Spinal cord (tissue), 10 donors: Measurements from ENCODE around the gene LAMB1. TPM values are rescaled to one million over a fixed set of nuclear protein-coding genes. Genes with fewer than 3 reads are reported as not detected.
"Not testable (repeated sequence)": the region's sequence is repeated elsewhere in the genome, so short reads cannot be mapped to it uniquely, and the experiment has no call there.

ENCODE experiments used
- DNase-seq, 6 donors: peaks; one replicate each; pipeline versions ENCODE4 v3.0.0 to v3.0.0-alpha.2; 2013 to 2015; ENCODE audit warnings: low spot score in 6 of 6, low read depth in 4 of 6
- H3K27ac ChIP-seq: one replicate; pipeline ENCODE4 v1.5.1; 2013; ENCODE audit warnings: low read depth, low read length, control low read depth
- H3K27me3 ChIP-seq: one replicate; pipeline ENCODE4 v1.6.1; 2013; ENCODE audit warnings: low read length; ENCODE audit not compliant: control insufficient read depth, insufficient read depth
- H3K36me3 ChIP-seq: one replicate; pipeline ENCODE4 v1.6.1; 2013; ENCODE audit warnings: low read length; ENCODE audit not compliant: control insufficient read depth, insufficient read depth
- H3K4me1 ChIP-seq: one replicate; pipeline ENCODE4 v1.6.1; 2013; ENCODE audit warnings: low read length; ENCODE audit not compliant: control insufficient read depth, insufficient read depth
- H3K4me3 ChIP-seq: one replicate; pipeline ENCODE4 v1.5.1; 2013; ENCODE audit warnings: low read depth, low read length, control low read depth
- H3K9me3 ChIP-seq: one replicate; pipeline ENCODE4 v1.6.1; 2013; ENCODE audit warnings: low read length; ENCODE audit not compliant: control insufficient read depth, insufficient read depth
- WGBS: methylation state at CpG from one replicate; pipeline ENCODE4 v1.1.5; 2013; ENCODE audit warnings: missing lambda C conversion rate; ENCODE audit not compliant: insufficient coverage; 5-methylcytosine and 5-hydroxymethylcytosine counted together
- polyA plus RNA-seq, 2 donors: library from polyadenylated mRNA; unstranded; fragments of 120-200 nt; gene quantifications; one replicate each; pipeline ENCODE4 v1.2.1, GENCODE V29; 2013; ENCODE audit not compliant: insufficient read length in 2 of 2
- total RNA-seq, 2 donors: library from RNA; depleted of rRNA in 1 of 2; stranded (reverse); fragments of 120-200 nt in 1 of 2; fragments of >200 nt in 1 of 2; gene quantifications; one replicate each; pipeline versions ENCODE4 v1.2.3 to v1.2.4, GENCODE V29; 2013 to 2014
- donor health status: healthy.

LAMB1 gene
- total and polyA plus RNA-seq, 4 donors: 84.4 to 312 (median 179) TPM

DNA sequence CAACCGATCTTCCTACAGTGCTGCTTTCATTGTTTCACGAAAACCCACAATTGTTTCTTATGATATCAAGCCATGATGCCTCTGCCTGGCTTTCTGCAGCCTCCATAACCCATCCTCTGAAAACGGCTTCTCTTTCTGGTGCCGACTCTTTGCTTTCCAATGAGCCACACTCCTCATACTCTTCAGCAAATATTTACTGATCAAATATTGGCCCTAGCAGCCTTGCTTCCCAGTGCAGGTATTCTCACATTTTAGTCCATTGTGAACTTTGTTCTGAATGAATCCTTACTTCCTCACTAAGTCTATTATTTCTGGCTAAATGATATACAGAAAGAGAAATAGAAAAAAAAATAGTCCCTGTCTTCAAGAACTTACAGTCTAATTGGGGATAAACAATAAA, 35.5 kb downstream of the LAMB1 start:
- Histone ChIP-seq H3K4me3 (no peak overlapping the region), H3K36me3 (peaks cover 3% of the 10 kb centered on the region), H3K4me1 (peaks cover 5% of the 10 kb centered on the region), H3K27ac (no peak overlapping the region), H3K27me3 (no peaks in the 10 kb centered on the region), H3K9me3 (no peaks in the 10 kb centered on the region)
- no peak for DNase-seq
- 96% methylated on average over 4 of the region's 4 CpGs for WGBS

DNA sequence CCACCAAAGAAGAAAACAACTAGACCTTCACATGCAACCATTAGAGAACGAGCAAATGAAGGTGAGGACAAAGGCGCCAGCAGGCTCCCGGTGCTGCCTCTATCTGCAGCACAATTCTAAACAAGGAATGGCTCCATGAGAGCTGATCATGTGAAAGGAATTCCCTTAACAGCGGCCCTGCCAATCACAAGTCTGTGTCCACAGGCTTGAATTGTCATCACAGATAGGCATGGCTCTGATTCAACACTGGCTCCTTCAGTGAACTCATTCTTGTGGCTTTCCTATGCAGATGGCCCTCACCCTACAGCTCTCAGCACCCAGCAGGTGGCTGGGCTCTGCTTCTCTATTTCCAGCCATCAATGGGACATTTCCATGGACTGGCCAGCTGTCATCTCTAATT, 36.2 kb downstream of the LAMB1 start:
- Histone ChIP-seq H3K36me3 (peaks cover 3% of the 10 kb centered on the region), H3K9me3 (no peaks in the 10 kb centered on the region), H3K27me3 (no peaks in the 10 kb centered on the region), H3K27ac (no peak overlapping the region), H3K4me3 (no peak overlapping the region), H3K4me1 (peaks cover 5% of the 10 kb centered on the region)
- DNase-seq: peak in 1 of 6 donors; percentile 32
- 52% methylated on average over 4 of the region's 4 CpGs for WGBS

DNA sequence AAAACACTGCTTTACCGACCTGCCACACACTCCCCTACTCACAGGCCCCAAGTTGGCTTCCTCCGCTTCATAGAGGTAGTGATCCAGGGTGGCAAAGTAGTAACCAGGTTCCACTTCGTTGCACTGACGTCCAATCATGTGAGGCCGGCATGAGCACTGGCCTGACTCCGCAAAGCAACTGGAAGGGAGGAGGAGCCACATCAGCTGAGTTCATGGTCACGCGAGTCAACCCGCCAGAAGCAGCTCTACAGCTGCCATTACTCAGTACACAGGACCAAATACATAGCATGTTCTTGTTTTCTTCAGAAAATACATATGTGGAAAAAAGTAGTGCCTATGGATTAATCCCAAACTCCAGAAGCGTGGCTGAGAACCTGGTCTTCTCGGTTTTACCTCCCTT, 38.5 kb downstream of the LAMB1 start:
- DNase-seq: no peak
- no peaks in the 10 kb centered on the region for H3K9me3 ChIP-seq
- H3K27me3 ChIP-seq: no peaks in the 10 kb centered on the region
- peaks cover 8% of the 10 kb centered on the region for H3K4me1 ChIP-seq
- 95% methylated on average over 7 of the region's 11 CpGs for WGBS
- no peak overlapping the region for H3K27ac ChIP-seq
- no peak overlapping the region for H3K4me3 ChIP-seq
- peaks cover 5% of the 10 kb centered on the region for H3K36me3 ChIP-seq

DNA sequence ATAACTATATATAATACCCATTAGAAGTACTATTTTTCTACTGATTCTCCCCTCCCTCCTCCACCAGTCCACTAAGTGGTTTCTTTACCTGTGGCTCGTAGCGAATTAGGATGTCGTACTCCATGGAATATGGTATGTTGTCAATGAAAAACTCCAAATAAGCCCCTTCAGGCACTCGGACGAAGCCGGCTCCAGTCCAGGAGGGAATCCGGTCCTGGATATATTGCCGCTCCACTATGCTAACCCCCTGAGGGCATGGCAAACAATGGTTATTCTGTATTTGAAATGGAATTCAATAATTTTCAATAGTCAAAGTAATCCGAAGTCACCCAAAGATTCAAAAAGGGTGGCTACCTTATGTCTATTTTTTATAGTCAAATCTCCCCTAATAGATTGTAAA, 40.1 kb downstream of the LAMB1 start:
- Histone ChIP-seq H3K4me1 (peaks cover 13% of the 10 kb centered on the region), H3K36me3 (peaks cover 10% of the 10 kb centered on the region), H3K27me3 (no peaks in the 10 kb centered on the region), H3K9me3 (no peaks in the 10 kb centered on the region), H3K27ac (no peak overlapping the region), H3K4me3 (no peak overlapping the region)
- no CpG with 5 or more reads among the region's 9 CpGs for whole genome bisulfite sequencing
- no peak for DNase-seq

DNA sequence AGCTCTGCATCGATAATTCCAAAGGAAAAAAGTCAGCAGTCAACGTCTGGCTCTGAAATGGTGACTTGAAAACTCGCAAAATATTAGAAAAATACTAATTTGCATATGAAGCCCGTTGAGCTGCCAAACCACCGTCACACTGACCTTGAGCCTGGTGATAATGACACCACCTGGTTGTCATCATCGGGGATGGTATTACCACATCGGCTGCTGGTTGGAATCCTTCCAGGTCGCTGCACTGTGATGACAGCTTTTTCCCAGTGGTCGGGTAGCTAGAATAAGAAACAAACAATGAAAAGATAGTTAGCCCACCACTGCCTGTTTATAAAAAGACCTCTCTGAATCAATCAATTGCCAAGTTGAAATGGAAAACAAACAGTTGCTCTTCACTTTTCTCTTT, 41.6 kb downstream of the LAMB1 start:
- DNase-seq: no peak
- peaks cover 8% of the 10 kb centered on the region for H3K4me1 ChIP-seq
- H3K27me3 ChIP-seq: no peaks in the 10 kb centered on the region
- H3K4me3 ChIP-seq: no peak overlapping the region
- peaks cover 10% of the 10 kb centered on the region for H3K36me3 ChIP-seq
- WGBS: 65% methylated on average over 7 of the region's 9 CpGs
- H3K9me3 ChIP-seq: no peaks in the 10 kb centered on the region
- no peak overlapping the region for H3K27ac ChIP-seq

DNA sequence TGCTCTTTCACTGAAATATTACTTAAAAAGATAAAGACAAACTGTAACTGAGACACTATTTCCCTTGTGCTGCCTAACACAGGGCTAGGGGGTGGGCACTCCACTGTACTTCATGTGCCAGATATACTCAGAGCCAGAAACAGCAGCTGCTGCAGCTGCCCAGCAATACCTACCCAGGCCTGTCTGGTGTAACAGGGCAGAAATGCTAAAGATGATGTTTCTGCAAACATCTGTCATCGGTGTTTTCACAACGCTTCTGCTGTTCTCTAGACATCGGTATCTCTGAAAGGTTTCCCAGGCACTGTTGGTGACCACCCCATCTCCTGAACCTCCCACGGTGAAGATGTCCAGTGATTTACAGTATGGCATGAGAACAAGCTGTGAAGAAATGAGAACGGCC, 42.7 kb downstream of the LAMB1 start:
- Histone ChIP-seq H3K9me3 (no peaks in the 10 kb centered on the region), H3K36me3 (peaks cover 10% of the 10 kb centered on the region), H3K4me1 (peaks cover 8% of the 10 kb centered on the region), H3K27ac (no peak overlapping the region), H3K4me3 (no peak overlapping the region), H3K27me3 (no peaks in the 10 kb centered on the region)
- WGBS: no CpG with 5 or more reads among the region's 5 CpGs
- DNase-seq: peak in 2 of 6 donors; percentile 41 to 59

DNA sequence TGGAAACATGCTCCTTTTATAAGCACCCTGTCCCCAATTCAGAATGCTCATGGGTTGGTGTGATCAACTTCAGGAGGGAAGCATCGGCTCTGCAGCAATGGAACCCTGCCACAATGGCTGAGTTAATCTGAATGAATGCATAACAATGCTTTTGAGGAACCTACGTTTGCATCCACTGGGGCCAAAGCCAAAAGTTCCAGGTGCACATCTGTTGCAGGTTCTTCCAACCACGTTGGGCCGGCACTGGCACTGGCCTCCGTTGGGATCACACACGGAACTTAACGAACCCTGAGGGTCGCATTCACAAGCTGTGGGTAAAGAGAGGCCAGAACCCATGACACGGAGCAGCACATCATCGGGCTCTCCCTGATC, 43.4 kb downstream of the LAMB1 start:
- H3K4me1 ChIP-seq: peaks cover 8% of the 10 kb centered on the region
- no peak overlapping the region for H3K4me3 ChIP-seq
- no peaks in the 10 kb centered on the region for H3K9me3 ChIP-seq
- no peaks in the 10 kb centered on the region for H3K27me3 ChIP-seq
- WGBS: 76% methylated on average over 8 of the region's 10 CpGs
- no peak overlapping the region for H3K27ac ChIP-seq
- H3K36me3 ChIP-seq: peaks cover 9% of the 10 kb centered on the region
- DNase-seq: no peak

DNA sequence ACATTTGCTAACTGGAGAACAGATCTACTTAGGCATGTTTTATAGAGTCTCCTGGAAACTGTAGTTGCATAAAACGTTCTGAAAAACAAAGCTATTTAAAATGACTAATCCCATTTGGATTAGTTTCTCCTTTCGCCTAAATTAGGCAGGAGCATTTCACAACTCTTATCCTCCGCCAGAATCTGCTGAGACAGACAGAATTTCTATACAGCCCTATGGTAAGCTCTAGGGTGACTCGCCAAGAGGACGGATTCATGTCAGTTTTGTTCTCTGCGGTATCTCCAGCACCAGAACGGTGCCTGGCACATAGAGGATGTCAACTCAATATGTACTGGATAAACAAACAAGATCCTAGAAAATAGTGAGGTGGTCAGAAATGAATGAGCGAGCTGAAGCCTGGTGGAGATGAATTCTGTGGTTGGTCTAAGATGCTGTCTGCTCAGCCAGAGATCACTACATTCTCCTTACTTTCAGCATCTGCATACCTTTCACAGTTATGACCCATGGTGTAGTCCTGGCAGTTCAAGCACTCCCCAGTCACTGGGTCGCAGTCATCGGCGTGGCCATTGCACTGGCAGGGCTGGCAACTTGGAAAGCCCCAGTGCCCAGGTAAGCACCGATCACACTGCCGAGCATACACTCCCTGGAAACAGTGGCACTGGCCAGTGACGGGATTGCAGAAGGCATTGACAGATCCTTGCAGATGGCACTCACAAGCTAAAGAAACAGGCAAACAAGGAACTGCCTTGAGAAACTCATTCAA, 44.0 kb downstream of the LAMB1 start:
- H3K27me3 ChIP-seq: no peaks in the 10 kb centered on the region
- no peak overlapping the region for H3K27ac ChIP-seq
- DNase-seq: no peak
- 79% methylated on average over 10 of the region's 14 CpGs for WGBS
- no peak overlapping the region for H3K4me3 ChIP-seq
- H3K4me1 ChIP-seq: peaks cover 8% of the 10 kb centered on the region
- no peaks in the 10 kb centered on the region for H3K9me3 ChIP-seq
- peaks cover 7% of the 10 kb centered on the region for H3K36me3 ChIP-seq

DNA sequence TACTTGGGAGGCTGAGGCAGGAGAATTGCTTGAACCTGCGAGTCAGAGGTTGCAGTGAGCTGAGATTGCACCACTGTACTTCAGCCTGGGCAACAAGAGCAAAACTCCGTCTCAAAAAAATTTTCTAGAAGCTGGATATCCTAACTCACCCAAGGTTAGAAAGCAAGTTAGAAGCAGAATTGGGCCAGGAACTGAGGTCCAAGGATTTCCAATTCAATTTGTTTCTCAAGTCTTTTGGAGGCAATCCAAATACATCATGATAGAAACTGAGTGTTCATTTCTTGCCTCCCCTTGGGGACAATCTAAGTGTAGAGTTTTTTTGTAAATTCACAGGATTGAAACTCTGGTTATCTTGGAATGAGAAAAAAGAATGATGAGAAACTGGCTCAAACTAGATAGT, 45.5 kb downstream of the LAMB1 start:
- no peaks in the 10 kb centered on the region for H3K9me3 ChIP-seq
- H3K27me3 ChIP-seq: no peaks in the 10 kb centered on the region
- peaks cover 8% of the 10 kb centered on the region for H3K4me1 ChIP-seq
- peaks cover 7% of the 10 kb centered on the region for H3K36me3 ChIP-seq
- 84% methylated on average over 2 of the region's 2 CpGs for WGBS
- H3K4me3 ChIP-seq: no peak overlapping the region
- H3K27ac ChIP-seq: no peak overlapping the region
- DNase-seq: no peak

DNA sequence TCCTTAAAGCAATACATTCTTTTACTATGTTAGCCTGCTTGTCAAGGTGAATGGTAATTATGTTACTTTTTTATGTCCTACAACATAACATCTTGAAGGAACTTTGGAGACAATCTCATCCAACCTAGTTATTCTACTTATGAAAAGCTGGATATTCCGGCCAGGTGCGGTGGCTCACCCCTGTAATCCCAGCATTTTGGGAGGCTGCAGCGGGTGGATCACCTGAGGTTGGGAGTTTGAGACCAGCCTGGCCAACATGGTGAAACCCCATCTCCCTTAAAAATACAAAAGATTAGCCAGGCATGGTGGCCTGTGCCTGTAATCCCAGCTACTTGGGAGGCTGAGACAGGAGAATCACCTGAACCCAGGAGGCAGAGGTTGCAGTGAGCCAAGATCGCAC, 46.0 kb downstream of the LAMB1 start:
- WGBS: 100% methylated on average over 2 of the region's 4 CpGs
- not testable (repeated sequence) for H3K36me3 ChIP-seq, H3K4me1 ChIP-seq, H3K4me3 ChIP-seq, H3K27me3 ChIP-seq, H3K9me3 ChIP-seq, H3K27ac ChIP-seq, DNase-seq
